ENCODE measurements around the gene CDH22. TPM values are rescaled to one million over a fixed set of nuclear protein-coding genes. Genes with fewer than 3 reads are reported as not detected.

CDH22 gene
- total RNA-seq, 1 experiment from 2014 or later = not detected

- no TSS peak for BruUV-seq (replicated peaks)
- no peak overlapping the region for H3K4me3 ChIP-seq (ENCODE audit: low read depth, low read length, poor library complexity, severe bottlenecking)
- no peaks in the 10 kb centered on the region for H3K36me3 ChIP-seq (ENCODE audit: insufficient read depth, low read length, poor library complexity, severe bottlenecking)
- no peak for DNase-seq (ENCODE audit: low spot score)
- ChIA-PET CTCF (no interaction called here), POLR2A (ENCODE audit: low non-redundant PET) (no interaction called here)
- no peak overlapping the region for H3K27ac ChIP-seq (ENCODE audit: low read depth, low read length, poor library complexity, severe bottlenecking)
- TF ChIP-seq, protein P1, sequence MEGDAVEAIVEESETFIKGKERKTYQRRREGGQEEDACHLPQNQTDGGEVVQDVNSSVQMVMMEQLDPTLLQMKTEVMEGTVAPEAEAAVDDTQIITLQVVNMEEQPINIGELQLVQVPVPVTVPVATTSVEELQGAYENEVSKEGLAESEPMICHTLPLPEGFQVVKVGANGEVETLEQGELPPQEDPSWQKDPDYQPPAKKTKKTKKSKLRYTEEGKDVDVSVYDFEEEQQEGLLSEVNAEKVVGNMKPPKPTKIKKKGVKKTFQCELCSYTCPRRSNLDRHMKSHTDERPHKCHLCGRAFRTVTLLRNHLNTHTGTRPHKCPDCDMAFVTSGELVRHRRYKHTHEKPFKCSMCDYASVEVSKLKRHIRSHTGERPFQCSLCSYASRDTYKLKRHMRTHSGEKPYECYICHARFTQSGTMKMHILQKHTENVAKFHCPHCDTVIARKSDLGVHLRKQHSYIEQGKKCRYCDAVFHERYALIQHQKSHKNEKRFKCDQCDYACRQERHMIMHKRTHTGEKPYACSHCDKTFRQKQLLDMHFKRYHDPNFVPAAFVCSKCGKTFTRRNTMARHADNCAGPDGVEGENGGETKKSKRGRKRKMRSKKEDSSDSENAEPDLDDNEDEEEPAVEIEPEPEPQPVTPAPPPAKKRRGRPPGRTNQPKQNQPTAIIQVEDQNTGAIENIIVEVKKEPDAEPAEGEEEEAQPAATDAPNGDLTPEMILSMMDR (conservative IDR thresholded peaks at IDR 0.05; ENCODE audit: low read depth, low read length) = no peak
- TF ChIP-seq EZH2 (IDR thresholded peaks at IDR 0.05; ENCODE audit: borderline replicate concordance, low read depth, low read length, poor library complexity, severe bottlenecking) = no peak
- intact Hi-C loops (cut with micrococcal nuclease; ENCODE audit: unreplicated experiment) = no loop called here
- H3K9me3 ChIP-seq (ENCODE audit: low read depth, low read length, poor library complexity, severe bottlenecking) = no peaks in the 10 kb centered on the region
- H3K4me1 ChIP-seq (ENCODE audit: insufficient read depth, low read length, poor library complexity, severe bottlenecking) = no peaks in the 10 kb centered on the region
- peaks cover 39% of the 10 kb centered on the region for H3K27me3 ChIP-seq (replicated peaks; ENCODE audit: insufficient read depth, low read depth, low read length, poor library complexity)
Observed at GRCh38 chr20:46206025-46206424, 102.3 kb downstream of the CDH22 start.

DNA sequence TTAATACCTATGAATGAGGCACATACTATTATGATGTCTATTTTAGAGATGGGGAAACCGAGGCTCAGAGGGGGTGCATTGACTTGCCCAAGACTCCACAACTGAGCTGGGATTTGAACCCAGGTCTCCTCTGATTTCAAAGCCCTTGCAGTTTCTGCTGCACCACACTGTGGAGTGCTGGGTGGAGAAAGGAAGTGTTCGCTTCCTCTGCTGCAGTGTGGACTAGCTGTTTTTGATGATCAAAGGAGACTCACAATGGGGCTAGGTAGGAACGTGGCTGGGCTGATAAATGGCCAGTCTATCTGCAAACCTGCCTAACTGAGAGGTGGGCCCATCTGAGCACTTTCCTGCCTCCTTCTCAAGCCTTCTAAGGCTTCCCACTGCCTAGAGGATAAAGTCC is 102.9 kb downstream of the CDH22 start:
- Histone ChIP-seq H3K27ac (ENCODE audit: low read depth, low read length, poor library complexity, severe bottlenecking) (no peak overlapping the region), H3K4me1 (ENCODE audit: insufficient read depth, low read length, poor library complexity, severe bottlenecking) (no peaks in the 10 kb centered on the region), H3K4me3 (ENCODE audit: low read depth, low read length, poor library complexity, severe bottlenecking) (no peak overlapping the region), H3K9me3 (ENCODE audit: low read depth, low read length, poor library complexity, severe bottlenecking) (no peaks in the 10 kb centered on the region), H3K27me3 (replicated peaks; ENCODE audit: insufficient read depth, low read depth, low read length, poor library complexity) (peaks cover 36% of the 10 kb centered on the region), H3K36me3 (ENCODE audit: insufficient read depth, low read length, poor library complexity, severe bottlenecking) (no peaks in the 10 kb centered on the region)
- DNase-seq (ENCODE audit: low spot score) = no peak
- CTCF ChIA-PET = no interaction called here
- no TSS peak for BruUV-seq (replicated peaks)
- intact Hi-C loops (cut with micrococcal nuclease; ENCODE audit: unreplicated experiment) = no loop called here
- TF ChIP-seq, protein P1 (conservative IDR thresholded peaks at IDR 0.05; ENCODE audit: low read depth, low read length) = no peak
- TF ChIP-seq EZH2 (IDR thresholded peaks at IDR 0.05; ENCODE audit: borderline replicate concordance, low read depth, low read length, poor library complexity, severe bottlenecking) = no peak
- POLR2A ChIA-PET (ENCODE audit: low non-redundant PET) = no interaction called here

DNA sequence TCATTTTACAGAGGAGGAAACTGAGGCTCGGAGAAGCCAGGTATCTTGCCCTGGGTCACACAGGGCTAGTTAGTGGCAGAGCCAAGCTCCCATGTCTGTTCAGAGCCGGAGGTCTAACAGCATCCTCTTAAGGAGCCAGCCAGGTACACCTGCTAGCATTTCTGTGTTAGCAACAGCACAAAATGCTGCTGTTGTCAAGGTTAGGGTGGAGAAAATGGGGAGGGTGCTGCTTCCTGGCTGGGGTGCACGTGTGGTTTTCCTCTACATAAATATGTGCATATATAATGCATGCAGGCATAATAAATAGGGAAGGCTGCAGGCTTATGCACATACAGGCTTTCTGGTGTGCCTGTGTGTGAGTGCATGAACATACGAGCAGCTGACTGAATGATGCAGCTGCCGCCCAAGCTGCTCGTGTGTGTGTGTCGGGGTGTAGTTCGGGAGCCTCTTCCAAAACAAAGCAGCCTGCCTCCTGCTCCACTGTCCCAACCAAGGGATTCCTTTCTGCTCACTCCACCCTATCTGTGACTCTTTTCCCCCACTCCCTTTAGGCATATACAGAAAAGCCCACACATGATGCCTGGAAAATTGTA is 103.6 kb downstream of the CDH22 start:
- peaks cover 30% of the 10 kb centered on the region for H3K27me3 ChIP-seq (replicated peaks; ENCODE audit: insufficient read depth, low read depth, low read length, poor library complexity)
- intact Hi-C loops (cut with micrococcal nuclease; ENCODE audit: unreplicated experiment) = no loop called here
- H3K4me1 ChIP-seq (ENCODE audit: insufficient read depth, low read length, poor library complexity, severe bottlenecking) = no peaks in the 10 kb centered on the region
- ChIA-PET POLR2A (ENCODE audit: low non-redundant PET) (no interaction called here), CTCF (no interaction called here)
- DNase-seq (ENCODE audit: low spot score) = no peak
- H3K36me3 ChIP-seq (ENCODE audit: insufficient read depth, low read length, poor library complexity, severe bottlenecking) = no peaks in the 10 kb centered on the region
- no peak overlapping the region for H3K27ac ChIP-seq (ENCODE audit: low read depth, low read length, poor library complexity, severe bottlenecking)
- no peak for TF ChIP-seq EZH2 (IDR thresholded peaks at IDR 0.05; ENCODE audit: borderline replicate concordance, low read depth, low read length, poor library complexity, severe bottlenecking)
- TF ChIP-seq, protein P1 (conservative IDR thresholded peaks at IDR 0.05; ENCODE audit: low read depth, low read length) = no peak
- BruUV-seq (replicated peaks) = no TSS peak
- no peaks in the 10 kb centered on the region for H3K9me3 ChIP-seq (ENCODE audit: low read depth, low read length, poor library complexity, severe bottlenecking)
- no peak overlapping the region for H3K4me3 ChIP-seq (ENCODE audit: low read depth, low read length, poor library complexity, severe bottlenecking)

Measured in A673 (cell line).